VCaP (cell line): ENCODE measurements around the gene CFAP161.

Source experiments
- H3K27ac ChIP-seq: fragments of 450-650 bp; 2 replicates; pipeline ENCODE4 v1.5.1; 2017
- CTCF ChIP-seq: fragments of 450-650 bp; conservative IDR thresholded peaks from 2 replicates; pipeline ENCODE4 v1.5.1; 2017; ENCODE audit warnings: mild to moderate bottlenecking, moderate library complexity

CFAP161 gene

GRCh38 chr15:81168131-81168526, 34.1 kb downstream of the CFAP161 start:
- no peak for TF ChIP-seq CTCF
- no peak overlapping the region for H3K27ac ChIP-seq

GRCh38 chr15:81168644-81169043, 34.6 kb downstream of the CFAP161 start:
- TF ChIP-seq CTCF: no peak

GRCh38 chr15:81170511-81170910, 36.4 kb downstream of the CFAP161 start:
- TF ChIP-seq CTCF: no peak

More at GRCh38 chr15:81168644-81169043, 34.6 kb downstream of the CFAP161 start:
- no peak overlapping the region for H3K27ac ChIP-seq

GRCh38 chr15:81171286-81171685, 37.2 kb downstream of the CFAP161 start:
- no peak for TF ChIP-seq CTCF
- no peak overlapping the region for H3K27ac ChIP-seq

More at GRCh38 chr15:81170511-81170910, 36.4 kb downstream of the CFAP161 start:
- no peak overlapping the region for H3K27ac ChIP-seq

GRCh38 chr15:81174125-81174791, 40.2 kb downstream of the CFAP161 start:
- no peak for TF ChIP-seq CTCF
- H3K27ac ChIP-seq: no peak overlapping the region

- TF ChIP-seq CTCF: no peak
- H3K27ac ChIP-seq: no peak overlapping the region
These were observed 40.8 kb downstream of the CFAP161 start for GRCh38 chr15:81174792-81175327.

- no peak overlapping the region for H3K27ac ChIP-seq
- TF ChIP-seq CTCF: no peak
These were observed 41.4 kb downstream of the CFAP161 start for GRCh38 chr15:81175496-81175895.
